ENCODE data around the gene LIAS.
"Not testable (repeated sequence)": the region's sequence is repeated elsewhere in the genome, so short reads cannot be mapped to it uniquely, and the experiment has no call there.

The LIAS gene

GRCh38 chr4:39452860-39453587 is 5.8 kb upstream of the LIAS start:
- DNase-seq (ENCODE audit: low spot score): no peak

- DNase-seq (ENCODE audit: low spot score): no peak
These were observed 5.1 kb upstream of the LIAS start for GRCh38 chr4:39453738-39454137.

DNA sequence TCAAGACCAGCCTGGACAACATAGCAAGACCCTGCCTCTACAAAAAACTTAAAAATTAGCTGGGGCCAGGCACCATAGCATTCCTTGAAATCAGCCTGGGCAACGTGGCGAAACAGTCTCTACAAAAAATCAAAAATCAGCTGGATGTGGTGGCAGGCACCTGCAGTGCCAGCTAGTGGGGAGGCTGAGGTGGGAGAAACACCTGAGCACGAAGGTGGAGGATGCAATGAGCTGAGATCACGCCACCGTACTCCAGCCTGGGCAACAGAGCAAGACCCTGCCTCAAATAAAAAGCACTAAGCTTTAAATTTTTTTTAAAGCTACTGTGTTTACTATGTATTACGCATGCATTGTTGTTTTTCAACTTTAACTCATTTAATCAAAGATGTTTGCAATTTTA is 3.4 kb upstream of the LIAS start:
- no peak for DNase-seq (ENCODE audit: low spot score)

GRCh38 chr4:39456946-39457763 is 1.7 kb upstream of the LIAS start:
- DNase-seq (ENCODE audit: low spot score): no peak

DNA sequence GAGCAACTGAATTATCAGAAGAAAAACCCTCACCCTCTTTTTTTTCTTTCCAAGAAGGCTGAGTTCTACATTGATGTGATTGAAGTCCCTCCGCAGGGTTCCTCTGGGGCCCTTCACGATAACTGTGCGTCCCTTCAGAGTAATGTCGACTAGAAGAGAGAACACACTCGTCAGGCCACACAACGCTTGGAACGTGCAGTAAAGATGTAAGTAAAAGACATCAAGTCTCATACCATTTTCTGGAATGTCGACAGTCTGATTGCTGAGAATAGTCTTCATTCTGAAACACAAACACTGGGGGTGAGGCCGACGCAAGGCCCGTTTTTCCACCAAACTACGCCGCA is 723 bp upstream of the LIAS start:
- DNase-seq (ENCODE audit: low spot score): not testable (repeated sequence)

DNA sequence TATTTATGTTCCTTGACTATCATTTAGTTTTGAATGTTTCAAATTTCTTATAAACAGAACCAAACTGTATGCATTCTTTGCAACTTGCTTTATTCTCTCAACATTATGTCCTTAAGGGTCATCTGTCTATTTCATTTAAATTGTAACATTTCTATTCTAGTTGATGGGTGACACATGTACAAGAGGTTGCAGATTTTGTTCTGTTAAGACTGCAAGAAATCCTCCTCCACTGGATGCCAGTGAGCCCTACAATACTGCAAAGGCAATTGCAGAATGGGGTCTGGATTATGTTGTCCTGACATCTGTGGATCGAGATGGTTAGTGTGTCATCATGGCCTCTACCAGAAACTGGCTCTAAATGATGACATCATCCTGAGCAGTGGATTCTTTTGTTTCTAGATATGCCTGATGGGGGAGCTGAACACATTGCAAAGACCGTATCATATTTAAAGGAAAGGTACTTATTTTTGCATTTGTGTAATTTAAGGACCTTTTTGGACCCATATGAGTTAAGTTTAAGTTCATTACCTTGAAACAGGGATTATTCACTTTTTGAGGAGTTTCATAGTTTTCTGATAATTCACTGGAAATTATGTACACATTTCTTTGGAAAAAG is 6.1 kb downstream of the LIAS start:
- no peak for DNase-seq (ENCODE audit: low spot score)

GRCh38 chr4:39466747-39467146 is 7.9 kb downstream of the LIAS start:
- no peak for DNase-seq (ENCODE audit: low spot score)

- no peak for DNase-seq (ENCODE audit: low spot score)
These were observed 8.6 kb downstream of the LIAS start for GRCh38 chr4:39467464-39467863.

- peak; percentile 46 for DNase-seq (ENCODE audit: low spot score)
These were observed 10.7 kb downstream of the LIAS start for GRCh38 chr4:39469429-39470077.

GRCh38 chr4:39470402-39470801 is 11.5 kb downstream of the LIAS start:
- no peak for DNase-seq (ENCODE audit: low spot score)

DNA sequence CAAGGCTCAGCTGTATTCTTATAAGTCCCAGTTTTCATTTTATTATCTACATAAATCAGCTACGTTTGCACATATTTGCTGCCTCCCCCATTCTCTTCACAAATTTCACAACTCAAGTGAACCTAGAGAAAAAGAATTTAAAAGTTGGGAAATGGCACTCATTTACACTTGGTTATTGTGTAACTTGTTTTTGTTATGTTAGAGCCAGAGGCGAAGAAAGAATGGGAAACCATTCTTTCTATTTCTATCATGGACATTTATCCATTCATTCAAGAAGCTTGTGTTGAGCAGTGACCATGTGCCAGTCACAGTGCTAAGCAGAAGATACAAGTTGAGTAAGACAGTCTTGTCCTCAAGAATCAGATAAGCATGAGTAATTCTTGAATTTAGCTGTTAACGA is 13.5 kb downstream of the LIAS start:
- no peak for DNase-seq (ENCODE audit: low spot score)

GRCh38 chr4:39476187-39476895 is 17.5 kb downstream of the LIAS start:
- no peak for DNase-seq (ENCODE audit: low spot score)

- DNase-seq (ENCODE audit: low spot score): no peak
These were observed 21.4 kb downstream of the LIAS start for GRCh38 chr4:39480251-39480650.

DNA sequence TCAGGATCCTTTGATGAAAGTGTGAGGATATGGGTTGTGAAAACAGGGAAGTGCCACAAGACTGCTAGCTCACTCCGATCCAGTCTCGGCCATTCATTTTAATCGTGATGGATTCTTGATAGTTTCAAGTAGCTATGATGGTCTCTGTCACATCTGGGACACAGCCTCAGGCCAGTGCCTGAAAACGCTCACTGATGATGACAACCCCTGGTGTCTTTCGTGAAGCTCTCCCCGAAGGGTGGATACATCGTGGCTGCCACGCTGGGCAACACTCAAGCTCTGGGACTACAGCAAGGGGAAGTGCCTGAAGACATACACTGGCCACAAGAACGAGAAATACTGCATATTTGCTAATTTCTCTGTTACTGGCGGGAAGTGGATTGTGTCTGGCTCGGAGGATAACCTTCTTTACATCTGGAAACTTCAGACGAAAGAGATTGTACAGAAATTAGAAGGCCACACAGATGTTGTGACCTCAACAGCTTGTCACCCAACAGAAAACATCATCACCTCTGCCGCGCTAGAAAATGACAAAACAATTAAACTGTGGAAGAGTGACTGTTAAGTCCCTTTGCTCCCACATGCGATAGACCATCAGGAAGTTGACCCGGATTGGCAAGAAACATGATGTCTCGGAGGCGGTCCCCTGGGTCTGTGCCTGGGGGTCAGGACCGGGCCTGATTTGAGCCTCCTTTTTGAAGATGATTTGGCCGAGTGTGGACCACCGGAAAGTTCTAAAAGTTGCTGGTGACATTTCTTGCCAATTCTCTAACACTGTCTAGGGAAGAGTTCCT is 22.2 kb downstream of the LIAS start:
- no peak for DNase-seq (ENCODE audit: low spot score)

DNA sequence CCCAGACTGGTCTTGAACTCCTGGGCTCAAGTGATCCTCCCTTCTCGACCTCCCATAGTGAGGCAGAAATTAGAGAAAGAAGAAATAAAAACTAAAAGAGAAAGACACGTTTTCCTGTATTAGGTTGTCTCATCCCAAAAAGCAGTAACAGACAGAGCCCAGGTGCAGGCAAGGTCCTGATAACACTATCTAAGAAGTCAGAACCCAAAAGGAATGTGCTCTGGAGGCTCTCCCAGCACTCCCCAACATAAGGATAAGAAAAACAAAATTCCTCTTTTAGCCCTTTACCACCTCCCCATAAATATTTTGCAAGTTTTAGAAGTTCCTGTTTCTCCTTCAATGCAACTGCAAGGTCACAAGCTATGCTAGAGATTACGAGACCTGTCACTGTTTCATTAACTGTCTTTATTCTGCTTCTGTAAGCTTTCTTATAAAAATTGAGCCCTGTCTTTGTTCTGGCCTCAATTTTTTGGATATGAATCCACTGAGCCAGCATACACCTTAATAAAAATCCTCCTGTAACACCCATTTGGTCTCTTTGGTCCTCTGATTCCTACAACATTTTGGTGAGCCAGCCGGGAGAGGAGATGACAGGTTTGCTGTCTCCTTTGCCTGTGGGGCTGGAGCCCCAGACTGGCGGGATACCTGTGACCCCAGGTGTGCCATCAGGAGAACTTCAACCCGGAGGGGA is 25.9 kb downstream of the LIAS start:
- DNase-seq (ENCODE audit: low spot score): no peak

- no peak for DNase-seq (ENCODE audit: low spot score)
These were observed 27.5 kb downstream of the LIAS start for GRCh38 chr4:39486221-39486804.

GRCh38 chr4:39490322-39490721 is 31.5 kb downstream of the LIAS start:
- no peak for DNase-seq (ENCODE audit: low spot score)

- DNase-seq (ENCODE audit: low spot score): no peak
These were observed 35.5 kb downstream of the LIAS start for GRCh38 chr4:39494354-39494753.

DNA sequence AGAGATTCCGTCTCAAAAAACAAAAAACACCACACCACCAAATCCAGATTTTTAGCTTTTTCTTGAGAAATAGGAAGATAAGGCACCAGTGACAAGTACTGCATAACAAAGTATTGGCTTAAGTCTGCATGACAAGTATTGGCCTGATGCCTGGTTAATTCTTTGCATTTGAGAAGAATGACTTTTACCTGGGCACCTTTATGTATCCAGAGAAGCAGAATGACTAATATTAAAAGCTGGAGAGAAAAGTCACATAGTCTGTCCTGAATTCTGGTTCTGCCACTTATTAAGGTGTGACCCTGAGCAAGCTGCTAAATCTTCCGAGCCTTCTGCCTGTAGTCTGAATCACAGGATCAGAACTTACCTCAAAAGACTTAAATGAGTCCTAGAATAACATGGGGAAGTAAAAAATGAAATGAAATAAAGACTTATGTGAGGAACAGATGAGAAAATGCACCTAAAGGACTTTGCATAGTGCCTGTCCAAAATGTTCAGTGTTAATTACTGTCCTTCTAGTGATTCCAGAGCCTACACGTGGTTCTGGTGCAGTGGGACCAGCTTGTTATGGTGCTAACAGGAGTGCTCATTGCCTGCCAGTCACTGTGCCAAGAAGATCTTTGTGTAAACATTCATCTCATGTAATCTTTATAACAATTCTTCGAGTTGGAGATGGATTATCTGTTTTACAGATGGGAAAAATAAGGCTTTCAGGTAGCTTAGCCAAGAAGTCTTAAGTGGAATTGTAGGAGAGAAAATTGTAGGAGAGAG is 36.8 kb downstream of the LIAS start:
- no peak for DNase-seq (ENCODE audit: low spot score)
